ENCODE measurements around the gene ITGA11. TPM values are rescaled to one million over a fixed set of nuclear protein-coding genes. Genes with fewer than 3 reads are reported as not detected.

Gene ITGA11
- polyA plus RNA-seq, 1 of the 3 experiments (the other 2 are of a cell fraction), result 0.49 TPM

DNA sequence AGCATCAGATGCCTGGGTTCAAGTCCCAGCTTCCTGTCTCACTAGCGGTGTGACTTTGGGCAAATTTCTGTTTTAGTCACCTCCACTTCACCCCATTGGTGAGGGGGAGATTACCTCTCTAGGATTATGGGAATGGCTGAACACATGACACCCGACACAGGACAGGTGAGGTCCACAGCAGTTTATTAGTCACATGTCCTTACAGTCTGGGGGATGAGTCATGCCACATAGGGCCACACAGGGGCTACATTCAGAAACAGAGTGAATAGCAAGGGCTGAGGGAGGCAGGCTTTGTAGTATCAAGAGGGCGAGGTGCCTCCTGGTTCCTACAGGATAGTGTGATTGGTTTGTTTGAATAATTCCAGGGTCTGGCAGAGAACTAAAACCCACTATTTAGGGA is 15.2 kb upstream of the ITGA11 start:
- H3K79me2 ChIP-seq (ENCODE audit: insufficient read depth), result no peaks in the 10 kb centered on the region
- H3K9me3 ChIP-seq, result no peaks in the 10 kb centered on the region
- no peak for TF ChIP-seq GATA2 (CRISPR knock-in tag; IDR thresholded peaks at IDR 0.05)
- TF ChIP-seq CHD2 (IDR thresholded peaks at IDR 0.05; ENCODE audit: low read length, partially characterized antibody), result no peak
- TF ChIP-seq MEF2A (IDR thresholded peaks at IDR 0.05; ENCODE audit: borderline replicate concordance, low read depth), result no peak
- no peak for TF ChIP-seq FOXM1 (IDR thresholded peaks at IDR 0.05; ENCODE audit: low read depth)
- no peak overlapping the region for H3K4me2 ChIP-seq
- H3K9me2 ChIP-seq, result no peaks in the 10 kb centered on the region
- WGBS (ENCODE audit: low lambda C conversion rate), result 73% methylated on average over 3 of the region's 3 CpGs
- CTCF ChIA-PET, result interaction anchor here (0.7 kb wide), 1 partner anchor 10 kb away, joined by 3 read pairs; no protein-coding TSS in a partner anchor
- POLR2A ChIA-PET, result no interaction called here
- no peaks in the 10 kb centered on the region for H3K36me3 ChIP-seq (replicated peaks in 1 of 2; ENCODE audit: control insufficient read depth in 1 of 2, insufficient read depth in 2 of 2, low read length in 1 of 2)
- H3F3A ChIP-seq (replicated peaks; ENCODE audit: insufficient read depth), result no peaks in the 10 kb centered on the region
- no peak overlapping the region for H3K27ac ChIP-seq (ENCODE audit: low read depth in 2 of 2, low read length in 1 of 2)
- H3K9ac ChIP-seq, result no peak overlapping the region
- no peak overlapping the region for H3K4me3 ChIP-seq (ENCODE audit: low read depth in 2 of 2, low read length in 1 of 2)
- no peak for DNase-seq
- no peak overlapping the region for H2AFZ ChIP-seq (ENCODE audit: low read depth)
- H3K4me1 ChIP-seq (ENCODE audit: control insufficient read depth in 1 of 2, insufficient read depth in 2 of 2, low read depth in 1 of 2, low read length in 1 of 2), result peaks cover 0 to 3% of the 10 kb centered on the region in 2 experiments; a peak in 1 of 4 replicates
- peaks cover 13% of the 10 kb centered on the region; the same call in 1 of the 2 replicates for H3K27me3 ChIP-seq (ENCODE audit: insufficient read depth)
- no peaks in the 10 kb centered on the region for H4K20me1 ChIP-seq (ENCODE audit: insufficient read depth)

GRCh38 chr15:68445351-68445750 is 13.4 kb upstream of the ITGA11 start:
- Histone ChIP-seq H3K36me3 (replicated peaks in 1 of 2; ENCODE audit: control insufficient read depth in 1 of 2, insufficient read depth in 2 of 2, low read length in 1 of 2) (no peaks in the 10 kb centered on the region), H3K9me2 (no peaks in the 10 kb centered on the region), H3K4me2 (no peak overlapping the region), H2AFZ (ENCODE audit: low read depth) (no peak overlapping the region), H3F3A (replicated peaks; ENCODE audit: insufficient read depth) (no peaks in the 10 kb centered on the region), H3K4me1 (ENCODE audit: control insufficient read depth in 1 of 2, insufficient read depth in 2 of 2, low read depth in 1 of 2, low read length in 1 of 2) (peaks cover 0 to 2% of the 10 kb centered on the region in 2 experiments; a peak in 1 of 4 replicates), H3K4me3 (ENCODE audit: low read depth in 2 of 2, low read length in 1 of 2) (no peak overlapping the region), H3K9me3 (no peaks in the 10 kb centered on the region), H4K20me1 (ENCODE audit: insufficient read depth) (no peaks in the 10 kb centered on the region), H3K79me2 (ENCODE audit: insufficient read depth) (no peaks in the 10 kb centered on the region), H3K27ac (ENCODE audit: low read depth in 2 of 2, low read length in 1 of 2) (no peak overlapping the region), H3K9ac (no peak overlapping the region), H3K27me3 (ENCODE audit: insufficient read depth) (peaks cover 13% of the 10 kb centered on the region; the same call in 1 of the 2 replicates)
- no peak for TF ChIP-seq POLR2AphosphoS5 (IDR thresholded peaks at IDR 0.05; ENCODE audit: low read depth, low read length)
- TF ChIP-seq, protein P1, sequence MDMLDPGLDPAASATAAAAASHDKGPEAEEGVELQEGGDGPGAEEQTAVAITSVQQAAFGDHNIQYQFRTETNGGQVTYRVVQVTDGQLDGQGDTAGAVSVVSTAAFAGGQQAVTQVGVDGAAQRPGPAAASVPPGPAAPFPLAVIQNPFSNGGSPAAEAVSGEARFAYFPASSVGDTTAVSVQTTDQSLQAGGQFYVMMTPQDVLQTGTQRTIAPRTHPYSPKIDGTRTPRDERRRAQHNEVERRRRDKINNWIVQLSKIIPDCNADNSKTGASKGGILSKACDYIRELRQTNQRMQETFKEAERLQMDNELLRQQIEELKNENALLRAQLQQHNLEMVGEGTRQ (IDR thresholded peaks at IDR 0.05; ENCODE audit: borderline replicate concordance, low read depth, low read length), result no peak
- no peak for TF ChIP-seq MAX (IDR thresholded peaks at IDR 0.05; ENCODE audit: low read depth)
- TF ChIP-seq SMC3 (IDR thresholded peaks at IDR 0.05; ENCODE audit: low read depth, low read length), result no peak
- TF ChIP-seq SIN3A (IDR thresholded peaks at IDR 0.05; ENCODE audit: borderline replicate concordance, low read depth, low read length), result no peak
- TF ChIP-seq EZH2phosphoT487 (IDR thresholded peaks at IDR 0.05; ENCODE audit: borderline replicate concordance, low read depth), result no peak
- TF ChIP-seq USF1 (IDR thresholded peaks at IDR 0.05; ENCODE audit: borderline replicate concordance, low read depth), result no peak
- no peak for TF ChIP-seq TCF12 (IDR thresholded peaks at IDR 0.05)
- TF ChIP-seq CHD2 (IDR thresholded peaks at IDR 0.05; ENCODE audit: low read length, partially characterized antibody), result no peak
- no peak for TF ChIP-seq NRF1 (IDR thresholded peaks at IDR 0.05; ENCODE audit: low read depth, low read length)
- no peak for TF ChIP-seq TAF1 (IDR thresholded peaks at IDR 0.05; ENCODE audit: borderline replicate concordance, low read depth, low read length)
- no peak for TF ChIP-seq REST (IDR thresholded peaks at IDR 0.05; ENCODE audit: low read depth, low read length)
- TF ChIP-seq RFX5 (IDR thresholded peaks at IDR 0.05; ENCODE audit: low read length), result no peak
- no peak for TF ChIP-seq ZBTB33 (IDR thresholded peaks at IDR 0.05; ENCODE audit: borderline replicate concordance, low read depth)
- TF ChIP-seq EP300 (IDR thresholded peaks at IDR 0.05; ENCODE audit: borderline replicate concordance in 1 of 2, low read depth in 1 of 2, low read length in 1 of 2), result no peak
- no peak for TF ChIP-seq FOSL2 (IDR thresholded peaks at IDR 0.05; ENCODE audit: borderline replicate concordance, low read depth)
- no peak for TF ChIP-seq RAD21 (IDR thresholded peaks at IDR 0.05; ENCODE audit: low read length)
- ChIA-PET CTCF (interaction anchor here (0.9 kb wide), 1 partner anchor 140 kb away, joined by 3 read pairs; no protein-coding TSS in a partner anchor), POLR2A (no interaction called here)
- WGBS (ENCODE audit: low lambda C conversion rate), result 56% methylated on average over 2 of the region's 2 CpGs
- DNase-seq, result no peak

Measured in SK-N-SH (cell line).